ENCODE results near the gene PLOD2.

PLOD2 gene

DNA sequence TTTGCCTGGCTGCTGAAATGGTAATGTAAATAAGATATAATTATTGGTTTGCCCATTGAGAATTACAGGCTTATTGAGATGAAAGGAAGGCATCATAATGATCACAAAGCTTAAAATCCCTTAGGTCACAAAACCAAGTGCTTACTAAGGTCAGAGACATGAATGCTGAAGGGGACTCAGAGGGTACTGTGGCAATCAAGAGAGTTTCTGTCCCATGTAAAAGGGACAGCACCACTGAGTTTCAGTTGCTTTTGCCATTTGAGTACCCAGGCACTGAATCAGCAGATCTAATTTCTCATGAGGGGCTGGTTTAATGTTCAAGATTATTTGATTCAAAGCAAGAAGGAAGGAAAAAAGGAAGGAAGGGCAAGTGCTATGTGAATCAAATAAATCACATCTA is 127.0 kb downstream of the PLOD2 start:
- DNase-seq = no peak

DNA sequence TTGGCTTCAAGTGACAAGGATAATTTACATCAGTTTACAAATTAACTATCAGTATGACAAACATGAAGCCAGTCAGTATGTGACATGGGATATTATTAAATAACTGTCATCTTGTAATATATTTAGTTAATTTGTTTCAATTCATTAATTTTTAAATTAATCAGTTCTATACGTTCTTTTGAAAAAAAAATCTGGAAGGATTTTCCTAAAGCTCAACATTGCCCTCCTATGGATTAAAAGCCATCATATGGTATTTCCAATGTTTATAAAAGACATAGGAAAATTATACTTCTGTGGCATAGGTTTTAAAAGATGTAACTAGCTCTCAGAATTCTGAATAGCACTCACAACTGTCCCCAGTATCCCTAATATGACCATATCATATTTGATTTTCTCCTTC is 134.4 kb downstream of the PLOD2 start:
- no peak for DNase-seq

DNA sequence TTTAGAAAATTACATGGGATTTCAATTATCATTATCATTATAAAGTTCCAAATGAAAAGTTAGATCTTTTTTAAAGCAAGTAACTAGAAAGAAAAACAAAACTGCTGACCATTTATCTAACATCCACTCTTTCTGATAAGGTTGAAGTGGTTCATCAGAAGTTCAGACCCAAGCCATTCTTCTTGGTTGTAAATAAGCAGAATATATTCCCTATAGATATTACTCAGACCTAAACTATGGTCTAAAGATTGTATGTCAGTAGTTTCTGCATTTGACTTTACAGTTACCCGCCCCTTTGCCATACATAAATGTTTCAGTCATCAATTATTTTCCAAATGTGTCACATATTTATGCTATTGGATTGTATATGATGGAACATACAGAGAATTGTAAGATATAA is 136.7 kb downstream of the PLOD2 start:
- no peak for DNase-seq

DNA sequence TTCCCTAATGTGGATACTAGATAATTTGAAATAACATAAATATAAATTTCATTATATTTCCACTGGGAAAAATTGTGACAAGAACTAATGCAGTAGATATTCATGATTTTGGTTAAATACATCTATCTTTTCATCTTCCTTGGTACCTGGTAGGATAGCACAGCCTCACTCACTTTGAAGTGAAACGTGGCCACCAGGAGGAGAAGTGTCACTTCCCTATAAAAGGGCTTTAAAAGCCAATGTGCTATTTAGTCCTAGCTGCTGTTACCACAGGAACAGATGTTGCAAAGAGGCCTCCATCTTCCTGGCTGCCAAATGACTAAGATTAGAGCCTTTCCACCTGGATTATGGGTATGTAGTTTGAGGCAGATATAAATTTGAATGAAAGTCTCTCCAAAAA is 140.0 kb downstream of the PLOD2 start:
- DNase-seq = no peak

DNA sequence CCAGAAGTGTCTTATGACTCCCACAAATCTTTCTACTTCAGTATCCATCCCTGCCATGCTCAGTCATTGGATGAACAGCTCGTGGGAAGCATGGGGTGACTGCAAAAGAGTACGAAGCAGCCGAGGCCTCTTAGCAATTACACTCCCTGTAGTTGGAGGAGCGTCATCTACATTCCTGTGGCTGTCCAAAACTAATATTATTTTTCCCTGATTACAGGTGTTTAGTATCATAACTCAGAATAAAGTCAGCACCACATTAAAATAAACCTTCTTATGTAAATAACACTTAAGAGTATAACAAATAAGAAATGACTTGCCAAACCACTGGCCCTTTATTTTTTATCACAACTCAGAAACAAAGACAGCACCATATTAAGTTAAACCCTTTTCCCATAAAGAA is 141.5 kb downstream of the PLOD2 start:
- no peak for DNase-seq

Measured in NCI-H1048 (cell line).